Cortex of kidney (tissue), 1 donor: ENCODE results near the gene CUBN.

ENCODE experiments used
- DNase-seq: peaks from one replicate; lab custom pipeline; 2025; lab: John Stamatoyannopoulos, UW

Gene CUBN

DNA sequence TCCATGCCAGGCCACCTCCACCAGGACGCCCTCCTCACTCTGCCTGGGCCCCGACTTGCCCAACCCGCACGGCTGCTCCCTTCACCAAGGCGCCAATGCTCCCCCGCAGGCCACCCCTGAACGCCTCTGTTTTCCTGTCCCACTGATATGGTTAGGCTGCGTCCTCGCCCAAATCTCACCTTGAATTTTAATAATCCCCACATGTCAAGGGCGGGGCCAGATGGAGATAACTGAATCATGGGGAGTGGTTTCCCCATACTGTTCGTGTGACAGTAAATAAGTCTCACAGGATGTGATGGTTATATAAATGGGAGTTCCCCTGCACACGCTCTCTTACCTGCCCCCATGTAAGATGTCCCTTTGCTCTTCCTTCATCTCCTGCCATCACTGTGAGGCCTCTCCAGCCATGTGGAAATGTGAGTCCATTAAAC lies 342.2 kb downstream of the CUBN start:
- no peak for DNase-seq

DNA sequence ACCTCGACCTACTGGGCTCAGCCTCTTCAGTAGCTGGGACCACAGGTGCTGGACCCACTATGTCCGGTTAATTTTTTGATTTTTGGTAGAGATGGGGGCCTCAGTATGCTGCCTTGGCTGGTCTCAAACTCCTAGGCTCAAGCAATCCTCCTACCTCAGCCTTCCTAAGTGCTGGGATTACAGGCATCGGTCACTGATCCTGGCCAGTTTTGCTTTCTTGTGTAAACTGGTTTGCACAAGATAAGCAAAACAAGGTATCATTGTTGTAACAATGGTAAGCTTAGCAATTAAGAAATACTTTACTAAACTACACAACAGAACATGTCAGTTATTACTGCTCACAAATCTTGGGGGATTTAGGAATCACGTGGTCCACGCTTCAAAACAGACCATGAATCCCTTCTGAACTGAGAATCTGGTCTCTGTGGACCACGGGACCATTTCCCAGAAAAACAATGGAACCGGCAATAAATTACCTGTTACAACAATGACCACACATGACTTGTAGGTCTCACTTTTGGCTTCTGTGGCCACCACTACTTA lies 349.2 kb downstream of the CUBN start:
- no peak for DNase-seq

DNA sequence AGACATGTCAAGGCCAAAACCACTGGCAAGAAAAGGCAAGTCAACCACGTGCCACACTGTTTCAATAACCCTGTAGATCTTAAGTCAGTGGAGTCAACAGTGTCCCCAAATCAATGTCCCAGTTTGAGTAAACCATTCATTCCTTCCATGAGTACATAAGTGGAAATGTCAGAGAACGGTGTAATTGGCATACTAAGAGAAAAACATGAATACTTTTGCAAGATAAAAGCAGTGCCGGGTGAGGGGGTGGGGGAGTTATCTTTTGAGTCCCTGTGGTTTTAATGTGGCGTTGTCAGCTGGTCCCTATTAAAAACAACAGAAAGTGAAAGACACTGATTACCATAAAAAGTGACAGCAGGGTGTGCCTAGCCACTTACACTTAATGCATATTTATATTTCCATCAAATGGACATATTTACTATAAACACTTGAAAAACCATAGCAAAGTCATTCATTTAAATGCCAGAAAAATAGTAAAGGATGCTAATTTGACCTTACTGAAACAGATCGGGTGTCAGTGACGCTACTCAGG lies 350.2 kb downstream of the CUBN start:
- DNase-seq: no peak

DNA sequence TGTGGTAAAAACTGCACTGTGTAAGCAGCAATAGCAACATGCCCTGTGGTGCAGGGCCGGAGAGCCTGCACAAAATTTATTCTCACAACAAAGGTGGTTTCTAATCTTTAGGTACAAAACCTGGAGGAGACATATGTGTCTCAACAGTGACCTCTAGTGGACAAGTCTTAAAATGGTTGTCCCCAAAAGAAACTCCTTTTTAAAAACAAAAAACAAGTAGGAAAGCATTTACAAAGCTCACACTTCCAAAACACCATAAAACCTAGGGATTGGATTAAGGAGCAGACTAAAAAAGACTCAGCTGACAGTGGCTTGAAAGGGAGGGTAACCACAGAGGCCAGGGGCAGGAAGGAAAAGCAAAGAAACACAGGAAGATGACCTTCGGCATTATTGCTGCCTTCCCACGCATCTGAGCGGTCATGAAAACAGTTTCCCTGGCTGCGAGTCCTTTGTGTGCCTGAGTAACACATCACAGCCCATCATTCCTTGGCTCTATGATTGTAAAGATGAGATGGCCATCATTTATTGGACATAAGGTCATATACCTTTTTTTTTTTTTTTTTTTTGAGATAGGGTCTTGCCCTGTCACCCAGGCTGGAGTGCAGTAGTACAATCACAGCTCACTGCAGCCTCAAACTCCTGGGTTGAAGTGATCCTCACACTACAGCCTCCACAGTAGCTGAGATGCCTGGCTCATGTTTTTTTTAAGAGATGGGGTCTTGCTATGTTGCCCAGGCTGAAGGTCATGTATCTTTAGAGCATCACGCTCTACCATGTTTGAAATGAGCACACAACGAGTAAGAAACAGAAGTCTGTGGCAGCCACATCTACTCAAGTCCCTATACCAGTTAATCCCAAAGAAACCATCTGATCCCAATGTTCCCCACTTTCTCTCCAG lies 351.9 kb downstream of the CUBN start:
- no peak for DNase-seq

DNA sequence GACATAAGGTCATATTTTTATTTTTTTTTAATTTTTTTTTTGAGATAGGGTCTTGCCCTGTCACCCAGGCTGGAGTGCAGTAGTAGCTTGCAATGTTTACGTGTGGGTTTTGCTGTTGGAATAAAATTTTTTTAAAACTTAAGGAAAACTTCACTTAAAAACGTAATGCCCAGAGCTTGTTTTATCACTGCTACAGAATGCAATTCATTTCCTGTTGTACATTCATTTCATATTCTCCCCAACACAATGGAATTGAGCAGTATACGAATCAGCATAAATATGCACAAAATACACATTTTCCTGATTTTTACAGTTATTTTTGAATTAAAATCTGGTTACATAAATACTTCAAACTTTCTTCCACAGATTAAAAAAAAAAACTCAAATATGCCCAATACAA lies 352.7 kb downstream of the CUBN start:
- DNase-seq: no peak
